IPS-NIHi7 (cell line): ENCODE measurements around the gene AFDN.

ENCODE experiments used
- DNase-seq: peaks from one replicate; pipeline ENCODE4 v3.0.0; 2012; ENCODE audit warnings: mixed read lengths; ENCODE audit errors: extremely low spot score

AFDN gene

DNA sequence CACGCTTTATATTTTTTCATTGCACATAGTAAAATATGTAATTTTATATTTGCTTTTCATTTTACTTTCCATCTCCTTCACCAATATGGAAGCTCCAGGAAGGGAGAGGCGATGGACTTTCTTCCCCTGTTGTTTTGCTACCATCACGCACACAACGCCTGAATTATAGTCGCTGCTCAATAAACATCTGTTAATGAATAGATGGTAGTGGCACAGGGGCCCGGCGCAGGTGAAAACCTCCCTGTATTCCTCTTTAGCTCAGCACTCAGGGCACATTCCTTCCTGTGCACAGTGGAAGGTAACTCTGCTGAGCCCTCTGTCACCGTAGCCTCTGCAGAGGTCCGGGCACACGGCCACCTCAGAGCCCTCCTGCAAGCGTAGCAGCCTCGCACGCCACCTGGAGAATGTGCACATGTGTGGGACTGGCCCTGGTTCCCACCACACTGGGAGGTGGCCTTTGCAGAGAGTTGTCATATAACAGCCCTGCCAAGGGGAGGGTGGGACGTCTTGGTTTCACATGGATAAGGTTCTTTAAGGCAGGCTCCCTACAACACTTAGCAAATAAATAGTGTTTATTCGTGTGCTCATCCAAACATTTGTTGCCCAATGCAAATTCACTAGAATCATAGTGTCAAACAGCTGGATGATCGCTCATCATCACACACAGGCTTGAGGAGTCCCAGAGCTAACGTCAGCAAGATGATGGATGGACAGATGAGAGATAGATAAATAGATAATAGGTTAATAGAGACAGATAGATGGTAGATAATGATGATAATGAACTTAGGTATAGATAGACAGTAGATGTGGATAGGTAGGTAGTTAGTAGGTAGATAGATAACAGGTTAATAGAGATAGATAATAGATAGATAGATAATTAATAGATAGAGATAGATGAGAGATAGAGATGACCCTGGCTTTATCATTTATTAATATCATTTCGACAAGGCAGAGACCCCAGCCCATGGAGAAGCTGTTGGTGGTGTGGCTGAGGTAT, 32.3 kb upstream of the AFDN start:
- no peak for DNase-seq

DNA sequence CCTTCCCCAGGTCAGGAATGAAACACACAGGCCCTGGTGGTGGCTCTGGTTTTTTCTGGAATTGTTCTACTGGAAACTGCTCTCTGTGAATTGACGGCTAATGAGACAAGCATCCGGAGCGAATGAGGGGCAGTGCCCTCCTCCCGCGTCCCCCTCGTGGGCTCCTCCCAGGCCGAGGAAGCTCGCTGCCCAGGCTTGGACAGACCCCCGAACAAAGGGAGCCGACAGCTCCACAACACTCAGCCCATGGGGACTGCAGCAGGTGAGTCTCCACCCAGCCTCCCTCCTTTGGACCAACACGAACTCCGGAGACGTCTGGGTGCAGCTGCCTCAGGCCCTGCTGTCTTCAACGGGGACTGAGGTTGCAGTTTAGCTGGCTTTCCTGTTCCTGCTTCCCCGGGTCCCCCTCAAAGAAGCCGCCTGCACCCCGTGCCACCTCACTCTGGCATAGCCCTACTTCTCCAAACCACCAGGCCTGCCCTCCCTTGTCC, 31.3 kb upstream of the AFDN start:
- DNase-seq, result no peak

DNA sequence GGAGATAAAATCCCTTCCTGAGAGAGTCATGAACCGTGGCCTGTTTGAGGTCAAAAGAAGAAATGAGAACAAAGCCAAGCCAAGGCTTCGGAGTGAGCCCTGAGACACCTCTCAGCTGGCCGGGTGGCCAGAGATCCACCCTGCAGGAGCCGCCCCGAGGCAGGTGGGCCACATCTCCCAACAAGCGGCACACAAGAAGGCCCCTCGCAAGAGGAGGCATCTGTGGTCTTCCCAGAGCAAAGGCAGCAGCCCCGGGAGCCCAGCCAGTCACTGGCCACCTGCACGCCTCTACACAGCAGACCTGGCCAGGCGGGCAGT, 30.9 kb upstream of the AFDN start:
- DNase-seq, result no peak

DNA sequence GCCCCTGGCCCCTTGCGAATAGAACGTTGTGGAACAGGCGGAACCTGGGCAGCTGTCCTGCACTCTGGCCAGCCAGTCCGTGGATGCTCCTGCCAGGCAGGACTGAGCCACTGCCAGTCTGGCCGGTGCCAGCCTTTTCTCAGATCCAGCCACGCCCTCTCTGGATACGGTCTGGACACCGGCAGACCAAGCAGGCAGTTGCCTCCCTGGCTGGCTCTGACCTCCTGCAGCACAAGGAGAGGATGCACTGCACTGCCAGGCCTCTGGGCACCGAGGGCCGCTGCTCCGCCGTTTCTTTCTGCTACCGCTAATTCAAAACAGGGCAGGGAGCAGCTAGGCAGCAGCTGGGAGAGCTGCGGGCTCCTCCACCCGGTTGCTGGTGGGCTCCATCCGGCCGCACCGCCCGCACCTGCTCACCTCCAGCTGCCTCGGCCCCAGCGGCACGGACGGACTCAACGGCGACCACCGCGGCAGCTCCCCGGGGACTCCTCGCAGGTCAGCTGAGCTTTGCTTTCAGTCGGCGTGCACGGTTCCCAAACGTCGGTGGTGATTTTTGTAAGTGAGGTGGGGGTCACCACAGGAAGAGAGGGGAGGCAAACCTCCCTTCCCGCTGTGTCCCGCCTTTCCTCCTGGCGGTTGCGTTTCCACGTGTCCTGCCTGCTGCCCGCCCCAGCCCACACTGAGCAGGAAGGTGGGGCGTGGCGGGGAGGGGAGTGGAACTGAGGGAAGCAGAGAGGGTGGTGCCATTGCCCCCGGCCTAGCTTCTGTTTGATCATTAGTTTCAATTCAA, 30.3 kb upstream of the AFDN start:
- DNase-seq, result no peak

DNA sequence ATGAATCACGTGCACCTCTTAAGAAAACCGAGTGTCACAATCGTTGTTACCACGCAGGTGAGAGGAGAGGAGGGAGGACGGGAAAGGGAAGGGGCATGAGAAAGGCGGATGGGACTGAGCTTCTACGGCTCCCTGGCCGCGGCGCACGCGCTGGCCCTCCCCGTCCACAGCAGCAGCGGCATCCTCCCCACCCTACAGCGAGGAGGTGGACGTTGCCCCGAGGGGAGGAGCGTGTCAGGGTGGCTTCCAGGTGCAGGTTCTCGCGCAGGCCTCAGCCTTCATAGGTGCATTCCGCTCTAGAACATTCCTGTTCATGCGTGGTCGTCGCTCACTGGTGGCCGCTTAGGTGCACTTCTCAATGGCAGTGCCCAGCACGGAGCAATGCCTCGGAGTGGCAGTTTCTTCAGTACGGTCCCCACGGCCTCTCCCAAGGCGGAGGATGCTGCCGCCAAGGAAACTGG, 29.7 kb upstream of the AFDN start:
- no peak for DNase-seq

DNA sequence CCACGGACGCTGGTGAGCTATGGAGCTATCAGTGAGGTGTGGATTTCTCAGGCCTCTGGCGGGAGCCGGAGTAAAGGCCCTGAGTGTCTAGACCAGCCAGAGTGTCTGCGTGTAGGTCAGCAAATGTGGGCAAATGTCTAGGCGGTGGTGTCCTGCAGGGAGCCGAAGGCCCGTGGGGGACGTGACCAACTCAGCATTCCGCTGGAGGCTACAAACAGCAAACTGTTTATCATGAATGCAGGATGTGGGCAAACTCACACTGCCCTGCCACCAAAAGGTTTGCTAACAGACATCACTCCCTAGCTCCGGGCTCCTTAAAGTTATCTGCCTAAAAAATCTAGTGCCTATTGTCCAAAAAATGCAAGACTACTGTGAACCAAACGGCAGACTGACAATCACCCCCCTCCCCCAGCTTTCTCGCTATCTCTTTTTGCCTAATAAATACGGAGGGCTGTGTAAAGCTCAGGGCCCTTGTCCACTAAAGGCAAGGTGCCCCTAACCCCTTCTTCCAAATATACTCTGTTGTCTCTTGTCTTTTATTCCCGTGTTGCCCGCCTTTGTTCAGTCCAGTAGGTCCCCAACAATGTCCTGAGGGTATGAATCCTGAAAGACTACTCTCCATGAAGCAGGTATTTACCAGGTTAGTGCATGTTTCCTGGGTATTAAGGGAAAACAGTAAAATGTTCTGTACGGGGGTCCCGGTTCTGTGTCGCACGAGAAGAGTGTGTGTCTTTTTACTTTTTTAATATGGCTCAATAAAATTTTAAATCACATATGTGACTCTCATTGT, 29.0 kb upstream of the AFDN start:
- DNase-seq, result no peak

DNA sequence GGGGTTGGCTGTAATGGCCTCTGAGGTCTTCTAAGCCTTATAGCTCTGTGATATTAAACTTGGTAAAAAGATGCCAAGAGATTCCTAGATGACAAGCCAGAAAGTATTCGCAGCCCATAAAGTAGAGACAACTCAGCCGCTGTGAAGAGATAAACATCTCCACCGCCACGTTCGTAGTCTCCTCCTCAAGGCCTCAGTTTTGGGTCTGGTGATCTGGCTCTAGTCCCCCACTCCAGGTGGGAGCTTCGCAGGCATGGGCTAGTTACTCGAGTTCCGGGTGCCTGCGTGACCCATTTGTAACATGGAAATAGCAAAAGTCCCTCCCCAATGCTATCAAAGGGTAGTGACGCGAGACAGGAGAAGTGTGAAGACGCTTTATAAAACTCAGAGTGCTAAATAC, 28.3 kb upstream of the AFDN start:
- DNase-seq, result peak; percentile 8

DNA sequence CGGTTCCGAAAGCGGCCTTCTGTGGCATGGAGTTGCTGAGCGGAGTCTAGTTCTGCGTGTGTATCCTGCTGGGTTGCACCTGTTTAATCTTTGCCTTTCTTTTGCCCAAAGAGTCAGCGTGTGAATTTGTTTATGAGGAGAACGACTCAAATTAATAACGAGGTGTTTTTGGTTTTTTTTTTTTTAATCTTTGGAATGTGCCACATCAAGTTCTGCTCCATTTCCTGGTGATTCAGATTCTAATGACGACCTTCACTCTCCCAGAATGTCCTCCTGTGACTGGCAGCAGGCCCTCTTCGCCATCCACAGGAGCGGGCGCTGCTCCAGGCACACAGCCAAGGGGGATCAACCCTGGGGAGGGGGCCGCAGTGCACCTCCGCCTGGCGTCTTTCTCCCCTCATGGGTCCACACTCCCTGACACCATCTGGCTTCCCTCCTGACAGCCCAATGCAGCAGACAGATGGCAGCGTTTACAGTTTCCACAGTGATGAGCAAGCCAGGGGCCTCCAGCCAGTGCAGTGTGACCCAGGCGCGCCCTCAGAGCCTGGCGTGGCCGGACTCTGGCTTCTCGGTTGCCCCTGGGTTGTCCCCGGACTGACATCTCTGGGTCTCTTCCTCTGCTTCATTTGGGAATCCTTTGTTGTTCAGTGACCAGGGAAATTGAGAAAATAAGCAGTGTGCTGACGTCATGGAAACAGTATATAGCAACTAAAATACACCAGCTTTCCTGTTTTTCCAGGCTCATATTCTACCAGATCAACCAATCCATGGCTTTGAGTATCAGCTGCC, 27.5 kb upstream of the AFDN start:
- DNase-seq, result peak; percentile 10

DNA sequence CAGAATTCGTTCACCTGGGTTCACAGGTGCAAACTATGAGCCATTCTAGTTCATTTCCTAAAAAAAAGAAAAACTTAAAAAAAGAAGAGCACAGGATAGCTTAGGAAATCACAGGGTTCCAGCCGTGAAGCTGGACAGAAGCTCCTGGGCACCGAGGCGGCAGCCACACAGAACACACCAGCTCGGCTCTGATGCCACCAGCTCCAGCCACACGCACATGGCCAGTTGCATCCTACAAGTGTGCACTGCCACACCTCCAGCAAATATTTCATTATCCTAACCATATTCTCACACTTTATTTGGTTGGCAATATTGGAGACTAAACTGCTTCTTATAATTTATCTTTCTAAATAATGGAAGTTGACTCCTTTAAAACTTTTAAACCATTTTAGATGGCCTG, 26.2 kb upstream of the AFDN start:
- DNase-seq, result no peak

DNA sequence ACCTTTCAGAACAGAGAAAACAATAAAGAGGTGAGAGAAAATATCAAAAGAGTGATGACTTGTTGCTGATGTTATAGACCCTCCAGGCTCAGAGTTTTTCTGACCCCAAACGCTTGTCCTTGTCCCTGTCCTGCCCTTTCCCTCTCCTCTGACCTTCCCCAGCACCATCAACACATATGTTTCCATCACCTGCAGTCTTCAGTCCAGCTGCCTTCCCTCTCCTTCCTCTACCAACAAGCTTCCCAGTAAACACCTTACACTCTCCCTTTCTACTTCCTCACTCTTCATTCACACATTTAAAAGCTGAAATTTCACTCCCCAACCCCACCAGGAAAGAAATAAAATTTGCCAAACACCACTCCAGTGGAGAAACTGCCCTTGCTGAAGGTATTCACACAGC, 25.4 kb upstream of the AFDN start:
- DNase-seq, result no peak

DNA sequence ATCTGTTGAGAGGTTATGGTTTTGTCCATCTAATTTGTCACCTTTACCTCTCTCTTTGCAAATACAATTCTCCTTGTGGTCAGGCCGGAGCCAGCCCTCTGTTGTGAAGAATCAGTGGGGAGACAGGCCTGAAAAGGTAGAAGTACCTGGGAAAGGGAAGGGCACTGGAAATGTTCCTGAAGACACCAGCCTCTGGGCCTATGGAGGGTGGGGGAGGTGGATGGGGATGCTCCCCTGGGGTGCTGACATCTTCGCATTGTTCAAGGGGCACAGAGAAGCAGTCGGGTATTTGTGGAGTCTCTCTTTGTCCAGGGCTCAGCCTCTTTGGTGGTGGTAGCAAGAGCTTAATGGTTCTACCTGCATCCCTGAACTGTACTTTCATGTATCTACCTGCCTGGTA, 24.4 kb upstream of the AFDN start:
- no peak for DNase-seq

DNA sequence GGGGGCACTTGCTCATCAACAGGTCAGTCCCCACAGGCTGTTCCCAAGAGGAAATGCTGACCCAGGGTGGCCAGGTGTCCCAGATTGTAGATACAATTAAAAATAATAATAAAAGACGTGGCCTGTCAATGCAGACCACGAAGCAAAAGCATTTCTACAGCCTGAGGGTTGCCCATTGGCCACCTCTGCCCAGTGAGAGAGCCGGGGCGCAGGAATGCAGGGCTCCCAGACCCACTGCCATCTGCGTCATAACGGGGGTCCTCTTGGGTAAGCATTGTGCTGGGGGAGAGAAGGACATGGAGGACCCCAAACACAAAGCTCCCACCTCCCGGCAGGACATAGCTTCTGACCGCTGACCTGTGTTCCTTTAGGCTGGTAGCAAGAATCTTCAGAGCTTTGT, 22.9 kb upstream of the AFDN start:
- no peak for DNase-seq

DNA sequence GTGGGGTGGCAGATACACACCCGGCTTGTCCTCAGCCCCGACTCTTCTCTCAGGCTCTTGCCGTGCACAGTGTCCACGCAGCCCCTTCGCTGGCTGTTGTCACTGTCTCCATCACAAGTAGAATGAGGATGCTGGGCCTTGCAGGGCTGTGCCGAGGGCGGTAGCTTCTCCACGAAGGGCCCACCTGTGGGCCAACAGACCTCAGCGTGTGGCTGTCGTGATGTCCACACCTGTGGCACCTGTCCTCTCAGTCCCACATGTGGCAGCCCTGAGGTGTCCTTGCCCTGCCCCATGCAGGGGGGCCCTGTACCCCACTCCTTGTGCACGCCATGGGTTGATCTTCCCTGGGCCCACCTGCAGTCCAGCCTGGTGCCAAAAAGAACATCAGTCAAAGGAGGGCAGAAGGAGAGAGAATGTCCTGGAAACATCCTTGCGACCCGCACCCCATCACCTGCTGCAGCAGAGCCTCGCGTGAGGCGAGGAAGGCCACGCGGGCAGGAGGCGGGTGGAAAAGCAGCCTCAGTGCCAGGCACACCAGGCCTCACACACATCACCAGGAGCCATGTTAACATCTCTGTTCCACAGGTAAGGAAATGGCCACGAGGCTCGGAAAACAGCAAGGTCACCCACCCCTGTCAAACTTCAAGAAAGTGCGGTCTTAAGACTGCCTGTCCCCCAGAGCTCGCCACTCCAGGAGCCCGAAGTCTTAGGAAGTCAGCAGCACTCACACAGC, 22.3 kb upstream of the AFDN start:
- DNase-seq, result no peak

DNA sequence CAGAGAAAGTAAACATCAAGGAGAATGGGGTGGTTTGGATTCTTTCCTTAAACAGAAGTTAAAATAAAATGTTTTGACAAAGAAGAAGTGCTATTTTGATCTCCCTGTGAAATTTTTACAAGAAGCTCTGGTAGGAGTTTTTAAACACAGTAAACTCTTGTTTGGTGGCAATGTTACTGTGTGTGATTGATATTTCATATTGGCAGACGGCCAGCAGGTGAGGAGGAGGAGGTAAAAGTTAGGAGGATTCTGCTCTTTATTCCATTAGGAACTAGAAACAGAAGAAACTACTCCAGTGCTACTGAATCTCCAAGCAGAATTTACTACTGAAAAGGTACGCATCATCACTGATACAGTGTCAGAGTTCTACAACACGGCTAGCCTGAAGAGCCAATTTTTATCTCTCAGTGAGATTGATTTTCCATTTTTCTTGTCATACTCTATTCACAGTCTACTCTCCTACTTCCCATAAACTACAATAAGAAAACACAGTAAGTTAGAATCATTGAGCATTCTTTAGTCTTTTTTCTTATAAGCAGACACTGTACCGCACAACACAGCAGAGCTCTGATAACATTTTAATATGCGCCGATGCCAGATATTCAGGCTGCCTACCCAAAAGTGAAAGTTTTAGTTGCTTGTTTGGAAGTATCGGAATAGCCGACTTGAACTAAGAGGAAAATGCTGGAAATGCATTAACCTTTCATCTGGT, 21.2 kb upstream of the AFDN start:
- no peak for DNase-seq

DNA sequence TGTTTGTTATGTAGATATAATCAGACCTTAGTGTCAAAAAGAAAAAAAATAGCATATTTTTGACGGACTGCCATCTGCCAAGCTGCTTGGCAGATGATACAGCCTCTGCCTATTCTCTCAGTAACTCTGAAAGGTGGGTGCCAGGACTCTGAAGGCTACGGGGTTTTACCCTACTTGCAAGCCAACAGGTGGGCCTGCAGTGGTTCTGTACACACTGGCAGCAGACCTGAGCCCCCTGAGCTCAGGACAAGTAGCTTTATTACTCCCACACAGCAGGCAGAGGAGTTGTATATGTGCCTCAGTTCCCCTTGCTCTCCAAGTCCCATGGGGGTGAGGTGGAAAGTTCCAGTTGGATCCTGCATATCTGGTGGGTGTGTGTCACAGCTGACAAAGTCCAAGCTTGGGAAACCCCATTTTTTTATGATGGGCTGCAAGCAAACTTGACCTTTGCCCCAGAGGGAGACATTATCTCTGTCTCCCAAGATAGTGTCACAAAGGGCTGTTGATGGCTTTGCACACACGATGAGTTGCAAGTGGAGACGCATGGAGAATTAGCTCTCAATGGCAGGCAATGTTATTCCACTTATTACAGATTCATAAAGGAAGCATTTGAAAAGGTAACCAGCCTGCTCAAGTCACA, 20.5 kb upstream of the AFDN start:
- DNase-seq, result no peak

DNA sequence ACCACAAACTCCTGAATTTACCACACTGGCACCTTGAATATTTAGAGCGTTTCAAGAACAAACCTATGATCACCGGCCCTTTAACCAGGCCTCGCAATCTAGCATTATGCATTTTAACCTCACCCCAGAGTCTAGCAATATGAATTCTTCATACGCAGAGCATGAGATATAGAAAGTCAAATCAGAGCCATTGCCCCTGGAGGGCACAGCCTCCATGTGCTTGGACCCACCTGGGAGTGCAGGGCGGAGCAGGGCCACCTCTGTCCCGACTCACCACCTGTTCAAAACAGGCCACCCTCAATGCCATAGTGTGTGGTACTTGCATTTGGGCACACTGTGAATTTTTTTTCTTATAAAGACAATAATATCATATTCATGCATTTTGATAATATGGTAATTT, 19.5 kb upstream of the AFDN start:
- DNase-seq, result no peak

DNA sequence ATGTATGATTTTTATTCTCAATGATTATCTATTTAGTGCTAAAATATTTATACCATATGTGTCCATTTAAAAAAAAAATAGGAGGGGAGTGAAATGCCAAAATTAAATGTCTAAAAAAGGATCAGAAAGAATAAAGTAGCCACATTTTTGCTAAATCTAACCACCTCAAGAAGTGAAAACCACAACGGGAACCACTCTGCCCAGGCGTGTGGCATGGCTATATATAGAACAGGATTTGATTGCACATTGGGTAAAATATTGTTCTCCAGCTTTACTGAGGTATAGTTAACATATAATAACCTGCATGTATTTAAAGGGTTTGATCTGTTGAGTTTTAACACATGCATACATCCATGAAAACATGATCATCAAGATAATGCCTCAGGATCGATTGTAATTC, 19.0 kb upstream of the AFDN start:
- DNase-seq, result no peak

DNA sequence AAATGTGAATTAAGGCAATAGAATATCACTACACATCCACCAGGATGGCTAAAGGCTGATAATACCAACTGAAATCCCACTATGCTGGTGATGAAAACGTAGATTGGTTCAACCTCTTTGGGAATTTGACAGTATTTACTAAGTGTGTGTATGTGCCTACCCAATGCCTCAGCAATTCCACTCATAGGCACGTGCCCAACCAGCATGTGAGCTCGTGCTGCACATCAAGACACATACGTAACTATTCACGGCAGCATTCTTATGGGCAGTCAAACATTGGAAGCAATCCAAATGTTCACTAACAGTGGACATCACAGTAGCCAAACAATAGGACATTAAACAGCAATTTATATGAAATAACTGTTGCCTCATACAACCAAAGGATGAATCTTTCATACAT, 15.7 kb upstream of the AFDN start:
- no peak for DNase-seq

DNA sequence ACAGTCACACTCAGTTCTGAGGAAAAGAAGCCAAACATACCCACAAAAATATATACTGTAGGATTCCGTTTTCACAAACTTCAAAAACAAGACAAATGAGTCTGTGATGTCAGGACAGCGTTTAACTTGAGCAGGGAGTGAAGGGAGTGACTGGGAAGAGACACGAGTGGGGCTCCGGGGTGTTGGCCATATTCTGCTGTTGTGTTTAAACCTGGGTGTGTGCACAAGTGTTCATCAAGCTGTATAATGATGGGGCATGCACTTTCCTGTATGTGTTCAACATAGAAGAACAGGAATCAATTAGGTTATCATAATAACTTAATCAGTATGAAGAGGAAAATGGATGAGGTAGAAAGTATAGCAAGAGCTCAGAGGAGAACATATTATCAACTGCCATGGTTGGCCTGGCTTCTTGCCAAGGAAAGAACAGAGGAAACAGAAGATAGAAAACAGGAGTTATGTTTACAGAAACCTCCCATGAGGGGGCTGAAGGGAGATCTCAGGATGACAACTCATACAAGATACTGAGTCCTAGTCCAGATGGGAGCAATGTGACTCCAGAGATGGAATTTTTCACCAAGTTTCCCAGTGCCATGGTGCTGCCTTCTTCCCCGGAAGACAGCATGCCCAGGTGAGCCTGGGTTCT, 15.1 kb upstream of the AFDN start:
- DNase-seq, result no peak
